MM.1S (cell line): ENCODE data around the gene ETV2.

Source experiments
- DNase-seq: peaks from one replicate; pipeline ENCODE4 v3.0.0-alpha.2; 2015
- H2AFZ ChIP-seq: fragments of 300-600 bp; sonication (generic); 2 replicates; pipeline ENCODE4 v1.6.0; 2016; ENCODE audit warnings: antibody characterized with exemption, low read length
- H3F3A ChIP-seq: fragments of 300-600 bp; sonication (generic); 2 replicates; pipeline ENCODE4 v1.6.1; 2016; ENCODE audit warnings: mild to moderate bottlenecking, antibody characterized with exemption, low read length, moderate library complexity, mixed read lengths; ENCODE audit not compliant: insufficient read depth
- H3K27ac ChIP-seq: fragments of 300-600 bp; sonication (generic); 2 replicates; pipeline ENCODE4 v1.5.1; 2016; ENCODE audit warnings: mild to moderate bottlenecking, low read length
- H3K27me3 ChIP-seq: fragments of 300-600 bp; sonication (generic); replicated peaks from 2 replicates; pipeline ENCODE4 v1.6.0; 2016; ENCODE audit warnings: low read length; ENCODE audit not compliant: insufficient read depth
- H3K36me3 ChIP-seq: fragments of 300-600 bp; sonication (generic); replicated peaks from 2 replicates; pipeline ENCODE4 v1.6.1; 2016; ENCODE audit warnings: mild to moderate bottlenecking, low read length, mixed read lengths; ENCODE audit not compliant: insufficient read depth
- H3K4me1 ChIP-seq: fragments of 300-600 bp; sonication (generic); 2 replicates; pipeline ENCODE4 v1.6.1; 2016; ENCODE audit warnings: low read length, mixed read lengths
- H3K4me2 ChIP-seq: fragments of 300-600 bp; sonication (generic); 2 replicates; pipeline ENCODE4 v1.6.0; 2016; ENCODE audit warnings: low read depth, low read length
- H3K4me3 ChIP-seq: fragments of 300-600 bp; sonication (generic); 2 replicates; pipeline ENCODE4 v1.5.1; 2016; ENCODE audit warnings: low read length, mixed read lengths
- H3K79me2 ChIP-seq: fragments of 300-600 bp; sonication (generic); 2 replicates; pipeline ENCODE4 v1.6.1; 2016; ENCODE audit warnings: mixed run types, low read length, mixed read lengths
- H3K9ac ChIP-seq: fragments of 300-600 bp; sonication (generic); 2 replicates; pipeline ENCODE4 v1.6.1; 2016; ENCODE audit warnings: low read length, mixed read lengths
- H3K9me2 ChIP-seq: fragments of 300-600 bp; sonication (generic); replicated peaks from 2 replicates; pipeline ENCODE4 v1.6.1; 2016; ENCODE audit warnings: mild to moderate bottlenecking, low read length, mixed read lengths; ENCODE audit not compliant: insufficient read depth
- H3K9me3 ChIP-seq: fragments of 300-600 bp; sonication (generic); replicated peaks from 2 replicates; pipeline ENCODE4 v1.6.1; 2016; ENCODE audit warnings: mild to moderate bottlenecking, low read length, mixed read lengths; ENCODE audit not compliant: insufficient read depth
- H4K20me1 ChIP-seq: fragments of 300-600 bp; sonication (generic); 2 replicates; pipeline ENCODE4 v1.6.1; 2016; ENCODE audit warnings: mild to moderate bottlenecking, low read length, moderate library complexity, mixed read lengths; ENCODE audit not compliant: insufficient read depth
- CTCF ChIP-seq: fragments of 300-600 bp; sonication (generic); IDR thresholded peaks from 2 replicates; pipeline ENCODE4 v1.5.1; 2016; ENCODE audit warnings: antibody characterized with exemption, low read length, mixed read lengths
- EZH2 ChIP-seq: fragments of 300-600 bp; sonication (generic); optimal IDR thresholded peaks from 2 replicates; pipeline ENCODE3; 2017; ENCODE audit warnings: low read depth, mild to moderate bottlenecking, antibody characterized with exemption, low read length, mixed read lengths
- EZH2phosphoT487 ChIP-seq: fragments of 300-600 bp; sonication (generic); IDR thresholded peaks from 2 replicates; pipeline ENCODE4 v1.6.1; 2018; ENCODE audit warnings: antibody characterized with exemption, low read length

ETV2 gene

GRCh38 chr19:35692010-35692409, 50.5 kb downstream of the ETV2 start:
- H3K4me2 ChIP-seq = no peak overlapping the region
- no peak overlapping the region for H3K9ac ChIP-seq
- 0 out of 2 replicates have a peak, but pooled peaks cover 5% of the 10 kb centered on the region for H3F3A ChIP-seq
- no peaks in the 10 kb centered on the region for H3K79me2 ChIP-seq
- no peak overlapping the region for H3K4me3 ChIP-seq
- H3K27ac ChIP-seq = no peak overlapping the region
- TF ChIP-seq CTCF = no peak
- no peak for TF ChIP-seq EZH2
- no peak for TF ChIP-seq EZH2phosphoT487
- H3K9me2 ChIP-seq = no peaks in the 10 kb centered on the region
- no peaks in the 10 kb centered on the region for H3K36me3 ChIP-seq
- no peak for DNase-seq
- H2AFZ ChIP-seq = no peak overlapping the region
- peaks cover 19% of the 10 kb centered on the region for H3K27me3 ChIP-seq
- H3K9me3 ChIP-seq = no peaks in the 10 kb centered on the region
- no peaks in the 10 kb centered on the region for H4K20me1 ChIP-seq
- 0 out of 2 replicates have a peak, but pooled peaks cover 4% of the 10 kb centered on the region for H3K4me1 ChIP-seq

GRCh38 chr19:35693422-35693821, 51.9 kb downstream of the ETV2 start:
- peaks cover 18% of the 10 kb centered on the region for H3K27me3 ChIP-seq
- no peaks in the 10 kb centered on the region for H3K9me3 ChIP-seq
- H2AFZ ChIP-seq = no peak overlapping the region
- no peak overlapping the region for H3K9ac ChIP-seq
- H3K4me3 ChIP-seq = no peak overlapping the region
- no peak overlapping the region for H3K27ac ChIP-seq
- no peaks in the 10 kb centered on the region for H3K79me2 ChIP-seq
- no peak overlapping the region for H3K4me2 ChIP-seq
- H4K20me1 ChIP-seq = no peaks in the 10 kb centered on the region
- H3K9me2 ChIP-seq = no peaks in the 10 kb centered on the region
- 0 out of 2 replicates have a peak, but pooled peaks cover 4% of the 10 kb centered on the region for H3K4me1 ChIP-seq
- TF ChIP-seq EZH2 (no peak), EZH2phosphoT487 (no peak), CTCF (no peak)
- H3F3A ChIP-seq = 0 out of 2 replicates have a peak, but pooled peaks cover 6% of the 10 kb centered on the region
- no peaks in the 10 kb centered on the region for H3K36me3 ChIP-seq
- DNase-seq = no peak

GRCh38 chr19:35693835-35694599, 52.5 kb downstream of the ETV2 start:
- peak; percentile 98 for TF ChIP-seq CTCF
- TF ChIP-seq EZH2 = no peak
- no peak overlapping the region for H3K27ac ChIP-seq
- H2AFZ ChIP-seq = no peak overlapping the region

More at GRCh38 chr19:35693835-35694599, 52.5 kb downstream of the ETV2 start:
- Histone ChIP-seq H4K20me1 (no peaks in the 10 kb centered on the region), H3K4me2 (no peak overlapping the region), H3F3A (0 out of 2 replicates have a peak, but pooled peaks cover 6% of the 10 kb centered on the region), H3K36me3 (no peaks in the 10 kb centered on the region), H3K4me1 (0 out of 2 replicates have a peak, but pooled peaks cover 4% of the 10 kb centered on the region), H3K4me3 (no peak overlapping the region), H3K9ac (no peak overlapping the region), H3K79me2 (no peaks in the 10 kb centered on the region), H3K27me3 (peaks cover 14% of the 10 kb centered on the region), H3K9me3 (no peaks in the 10 kb centered on the region), H3K9me2 (no peaks in the 10 kb centered on the region)
- peak; percentile 91 for DNase-seq
